ENCODE measurements around the gene LBH. TPM values are rescaled to one million over a fixed set of nuclear protein-coding genes. Genes with fewer than 3 reads are reported as not detected.

Gene LBH
- total RNA-seq, 1 donor from 2014 or later = 16.7 TPM

GRCh38 chr2:30260941-30261340, 29.6 kb downstream of the LBH start:
- H3K4me3 Mint-ChIP-seq = no peak overlapping the region
- peaks cover 2% of the 10 kb centered on the region for H3K27me3 Mint-ChIP-seq (ENCODE audit: low read depth)
- peaks cover 2% of the 10 kb centered on the region for H3K36me3 Mint-ChIP-seq (ENCODE audit: low read depth)
- no peak overlapping the region for H3K27ac Mint-ChIP-seq (ENCODE audit: unreplicated experiment)
- H3K9me3 Mint-ChIP-seq = peaks cover 3% of the 10 kb centered on the region
- DNase-seq (ENCODE audit: low read depth, low spot score) = no peak
- TF ChIP-seq CTCF (conservative IDR thresholded peaks at IDR 0.05) = no peak
- no peaks in the 10 kb centered on the region for H3K4me1 Mint-ChIP-seq

GRCh38 chr2:30261695-30262211, 30.4 kb downstream of the LBH start:
- H3K9me3 Mint-ChIP-seq = peaks cover 5% of the 10 kb centered on the region
- no peak for TF ChIP-seq CTCF (conservative IDR thresholded peaks at IDR 0.05)
- H3K27ac Mint-ChIP-seq (ENCODE audit: unreplicated experiment) = no peak overlapping the region
- H3K4me1 Mint-ChIP-seq = no peaks in the 10 kb centered on the region
- peaks cover 2% of the 10 kb centered on the region for H3K36me3 Mint-ChIP-seq (ENCODE audit: low read depth)
- H3K4me3 Mint-ChIP-seq = no peak overlapping the region
- no peak for DNase-seq (ENCODE audit: low read depth, low spot score)
- H3K27me3 Mint-ChIP-seq (ENCODE audit: low read depth) = peaks cover 2% of the 10 kb centered on the region

GRCh38 chr2:30262716-30263309, 31.5 kb downstream of the LBH start:
- Mint-ChIP-seq H3K36me3 (ENCODE audit: low read depth) (peaks cover 2% of the 10 kb centered on the region), H3K9me3 (peaks cover 7% of the 10 kb centered on the region), H3K4me1 (no peaks in the 10 kb centered on the region), H3K4me3 (no peak overlapping the region), H3K27me3 (ENCODE audit: low read depth) (peaks cover 2% of the 10 kb centered on the region), H3K27ac (ENCODE audit: unreplicated experiment) (no peak overlapping the region)
- no peak for TF ChIP-seq CTCF (conservative IDR thresholded peaks at IDR 0.05)
- no peak for DNase-seq (ENCODE audit: low read depth, low spot score)

- H3K36me3 Mint-ChIP-seq (ENCODE audit: low read depth) = peaks cover 2% of the 10 kb centered on the region
- H3K27me3 Mint-ChIP-seq (ENCODE audit: low read depth) = peaks cover 2% of the 10 kb centered on the region
- H3K4me3 Mint-ChIP-seq = no peak overlapping the region
- no peak overlapping the region for H3K27ac Mint-ChIP-seq (ENCODE audit: unreplicated experiment)
- DNase-seq (ENCODE audit: low read depth, low spot score) = no peak
- no peaks in the 10 kb centered on the region for H3K4me1 Mint-ChIP-seq
- peaks cover 7% of the 10 kb centered on the region for H3K9me3 Mint-ChIP-seq
- TF ChIP-seq CTCF (conservative IDR thresholded peaks at IDR 0.05) = no peak
Measured at GRCh38 chr2:30264274-30264673, 32.9 kb downstream of the LBH start.

GRCh38 chr2:30265052-30266015, 34.0 kb downstream of the LBH start:
- no peaks in the 10 kb centered on the region for H3K4me1 Mint-ChIP-seq
- no peak overlapping the region for H3K4me3 Mint-ChIP-seq
- no peaks in the 10 kb centered on the region for H3K36me3 Mint-ChIP-seq (ENCODE audit: low read depth)
- no peak for DNase-seq (ENCODE audit: low read depth, low spot score)
- no peak overlapping the region for H3K27ac Mint-ChIP-seq (ENCODE audit: unreplicated experiment)
- no peak for TF ChIP-seq CTCF (conservative IDR thresholded peaks at IDR 0.05)
- peaks cover 1% of the 10 kb centered on the region for H3K27me3 Mint-ChIP-seq (ENCODE audit: low read depth)
- peaks cover 7% of the 10 kb centered on the region for H3K9me3 Mint-ChIP-seq
